ENCODE results near the gene ITGA11. TPM values are rescaled to one million over a fixed set of nuclear protein-coding genes. Genes with fewer than 3 reads are reported as not detected.

Gene ITGA11
- total and polyA plus RNA-seq, 2 of the 13 experiments (the other 11 are each of a cell fraction or from before 2014, with no cell fraction given) = not detected

- TF ChIP-seq ASH2L (IDR thresholded peaks at IDR 0.05; ENCODE audit: insufficient read length, low read depth, low read length) (no peak), SP1 (IDR thresholded peaks at IDR 0.05) (no peak), SP1 (CRISPR knock-in tag; IDR thresholded peaks at IDR 0.05) (no peak), ZNF354B (CRISPR knock-in tag; IDR thresholded peaks at IDR 0.05) (no peak), ARID2 (CRISPR knock-in tag; IDR thresholded peaks at IDR 0.05; ENCODE audit: borderline replicate concordance) (no peak), RFXAP (CRISPR knock-in tag; IDR thresholded peaks at IDR 0.05; ENCODE audit: borderline replicate concordance) (no peak), HOXA5 (CRISPR knock-in tag; IDR thresholded peaks at IDR 0.05) (no peak)
- TF ChIP-seq, protein P1, sequence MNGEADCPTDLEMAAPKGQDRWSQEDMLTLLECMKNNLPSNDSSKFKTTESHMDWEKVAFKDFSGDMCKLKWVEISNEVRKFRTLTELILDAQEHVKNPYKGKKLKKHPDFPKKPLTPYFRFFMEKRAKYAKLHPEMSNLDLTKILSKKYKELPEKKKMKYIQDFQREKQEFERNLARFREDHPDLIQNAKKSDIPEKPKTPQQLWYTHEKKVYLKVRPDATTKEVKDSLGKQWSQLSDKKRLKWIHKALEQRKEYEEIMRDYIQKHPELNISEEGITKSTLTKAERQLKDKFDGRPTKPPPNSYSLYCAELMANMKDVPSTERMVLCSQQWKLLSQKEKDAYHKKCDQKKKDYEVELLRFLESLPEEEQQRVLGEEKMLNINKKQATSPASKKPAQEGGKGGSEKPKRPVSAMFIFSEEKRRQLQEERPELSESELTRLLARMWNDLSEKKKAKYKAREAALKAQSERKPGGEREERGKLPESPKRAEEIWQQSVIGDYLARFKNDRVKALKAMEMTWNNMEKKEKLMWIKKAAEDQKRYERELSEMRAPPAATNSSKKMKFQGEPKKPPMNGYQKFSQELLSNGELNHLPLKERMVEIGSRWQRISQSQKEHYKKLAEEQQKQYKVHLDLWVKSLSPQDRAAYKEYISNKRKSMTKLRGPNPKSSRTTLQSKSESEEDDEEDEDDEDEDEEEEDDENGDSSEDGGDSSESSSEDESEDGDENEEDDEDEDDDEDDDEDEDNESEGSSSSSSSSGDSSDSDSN (CRISPR knock-in tag; IDR thresholded peaks at IDR 0.05) = no peak
Observed at GRCh38 chr15:68326711-68327354, 105.1 kb downstream of the ITGA11 start (continued).

GRCh38 chr15:68325726-68326125, 106.2 kb downstream of the ITGA11 start:
- no peak overlapping the region for H2AFZ ChIP-seq (ENCODE audit: low read length)
- no peaks in the 10 kb centered on the region for H3K4me1 ChIP-seq (ENCODE audit: insufficient read depth, low read length)
- WGBS (ENCODE audit: low lambda C conversion rate) = 0% methylated on average over 3 of the region's 4 CpGs
- ChIA-PET POLR2A (no interaction called here), CTCF (ENCODE audit: low intra/inter-chr PET ratio, low total read pairs) (no interaction called here)
- in situ Hi-C loops (cut with HindIII; ENCODE audit: extremely low pct_ligation_motif_present, low pct_unique_long_range_greater_than_20kb) (no loop called here), intact Hi-C loops (cut with micrococcal nuclease; ENCODE audit: unreplicated experiment) (no loop called here)
- TF ChIP-seq RBM22 (optimal IDR thresholded peaks at IDR 0.05; ENCODE audit: low read length) (no peak), ZNF121 (CRISPR knock-in tag; IDR thresholded peaks at IDR 0.05) (no peak), NFE2 (CRISPR knock-in tag; IDR thresholded peaks at IDR 0.05) (no peak), JUN (CRISPR knock-in tag; IDR thresholded peaks at IDR 0.05) (no peak)
- TF ChIP-seq, protein P2, sequence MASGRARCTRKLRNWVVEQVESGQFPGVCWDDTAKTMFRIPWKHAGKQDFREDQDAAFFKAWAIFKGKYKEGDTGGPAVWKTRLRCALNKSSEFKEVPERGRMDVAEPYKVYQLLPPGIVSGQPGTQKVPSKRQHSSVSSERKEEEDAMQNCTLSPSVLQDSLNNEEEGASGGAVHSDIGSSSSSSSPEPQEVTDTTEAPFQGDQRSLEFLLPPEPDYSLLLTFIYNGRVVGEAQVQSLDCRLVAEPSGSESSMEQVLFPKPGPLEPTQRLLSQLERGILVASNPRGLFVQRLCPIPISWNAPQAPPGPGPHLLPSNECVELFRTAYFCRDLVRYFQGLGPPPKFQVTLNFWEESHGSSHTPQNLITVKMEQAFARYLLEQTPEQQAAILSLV (CRISPR knock-in tag; IDR thresholded peaks at IDR 0.05; ENCODE audit: borderline replicate concordance) = no peak
- no peak overlapping the region for H3K4me3 ChIP-seq (replicated peaks in 1 of 3; ENCODE audit: insufficient read depth in 1 of 3, low read depth in 2 of 3, low read length in 3 of 3)
- no peak for FAIRE-seq
- no peaks in the 10 kb centered on the region for H3K9me3 ChIP-seq (ENCODE audit: low read length)
- no peak overlapping the region for H3K4me2 ChIP-seq (ENCODE audit: low read depth, low read length)
- H3K27me3 ChIP-seq (ENCODE audit: control insufficient read depth in 1 of 2, insufficient read depth in 2 of 2, low read length in 2 of 2) = peaks cover 9 to 89% of the 10 kb centered on the region in 2 experiments; a peak in 3 of 5 replicates
- no peak for DNase-seq (ENCODE audit: low spot score)
- no TSS peak for BruUV-seq (replicated peaks)
- no peaks in the 10 kb centered on the region for H3K36me3 ChIP-seq (replicated peaks in 1 of 2; ENCODE audit: control insufficient read depth in 1 of 2, insufficient read depth in 2 of 2, low read length in 2 of 2)
- H4K20me1 ChIP-seq (ENCODE audit: insufficient read depth, low read length) = peaks cover 5% of the 10 kb centered on the region; the same call in 1 of the 2 replicates
- ATAC-seq = no peak
- no peak overlapping the region for H3K27ac ChIP-seq (ENCODE audit: extremely low read length, insufficient read depth, low read length)
- no peak overlapping the region for H3K9ac ChIP-seq (ENCODE audit: insufficient read depth, low read depth, low read length)
- no peaks in the 10 kb centered on the region for H3K79me2 ChIP-seq (ENCODE audit: insufficient read depth, low read length)
